Effector CD8-positive, alpha-beta T cell (primary cell): ENCODE data around the gene FEZF1.

Experiments used
- DNase-seq: peaks from one replicate; lab custom pipeline; 2025; lab: John Stamatoyannopoulos, UW
- total RNA-seq, 4 experiments: gene quantifications; one replicate each; lab custom pipeline; 2026; lab: John Stamatoyannopoulos, UW

The FEZF1 gene
- total RNA-seq, result 0 to 0.18 (median 0) reads per million in 4 experiments

GRCh38 chr7:122304319-122304975 lies at the start of gene FEZF1:
Gene FEZF1 (minus strand): TSS chr7:122304750. CDS start chr7:122304437, 313 bp downstream.
- DNase-seq, result no peak

- DNase-seq, result no peak
Measured at GRCh38 chr7:122352454-122352853, 47.9 kb upstream of the FEZF1 start.

- DNase-seq, result no peak
Measured at GRCh38 chr7:122350701-122351100, 46.2 kb upstream of the FEZF1 start.

- DNase-seq, result no peak
Measured at GRCh38 chr7:122344303-122344620, 39.7 kb upstream of the FEZF1 start.

- DNase-seq, result no peak
Measured at GRCh38 chr7:122343601-122344302, 39.2 kb upstream of the FEZF1 start.

- DNase-seq, result no peak
Measured at GRCh38 chr7:122340427-122340826, 35.9 kb upstream of the FEZF1 start.

GRCh38 chr7:122339145-122339904 lies 34.8 kb upstream of the FEZF1 start:
- DNase-seq, result no peak

- no peak for DNase-seq
Measured at GRCh38 chr7:122337011-122337410, 32.5 kb upstream of the FEZF1 start.

- DNase-seq, result no peak
Measured at GRCh38 chr7:122329145-122329802, 24.7 kb upstream of the FEZF1 start.

GRCh38 chr7:122327969-122328368 lies 23.4 kb upstream of the FEZF1 start:
- DNase-seq, result no peak

- DNase-seq, result no peak
Measured at GRCh38 chr7:122316467-122317388, 12.2 kb upstream of the FEZF1 start.

GRCh38 chr7:122315507-122316466 lies 11.2 kb upstream of the FEZF1 start:
- no peak for DNase-seq

GRCh38 chr7:122314284-122314683 lies 9.7 kb upstream of the FEZF1 start:
- DNase-seq, result no peak

- DNase-seq, result no peak
Measured at GRCh38 chr7:122312789-122313188, 8.2 kb upstream of the FEZF1 start.

GRCh38 chr7:122311734-122312450 lies 7.3 kb upstream of the FEZF1 start:
- DNase-seq, result no peak

- DNase-seq, result no peak
Measured at GRCh38 chr7:122311050-122311700, 6.6 kb upstream of the FEZF1 start.

GRCh38 chr7:122310119-122311021 lies 5.8 kb upstream of the FEZF1 start:
- no peak for DNase-seq

GRCh38 chr7:122309421-122309820 lies 4.9 kb upstream of the FEZF1 start:
- DNase-seq, result no peak
